GM12874 (cell line): ENCODE results near the gene MCUB.

Experiments
- TF ChIP-seq, protein P1 (sequence below): IDR thresholded peaks from 2 replicates; pipeline ENCODE4 v1.5.1; 2011; ENCODE audit warnings: low read depth, mild to moderate bottlenecking, control low read depth, low read length, moderate library complexity; ENCODE audit not compliant: insufficient read depth

MCUB gene

DNA sequence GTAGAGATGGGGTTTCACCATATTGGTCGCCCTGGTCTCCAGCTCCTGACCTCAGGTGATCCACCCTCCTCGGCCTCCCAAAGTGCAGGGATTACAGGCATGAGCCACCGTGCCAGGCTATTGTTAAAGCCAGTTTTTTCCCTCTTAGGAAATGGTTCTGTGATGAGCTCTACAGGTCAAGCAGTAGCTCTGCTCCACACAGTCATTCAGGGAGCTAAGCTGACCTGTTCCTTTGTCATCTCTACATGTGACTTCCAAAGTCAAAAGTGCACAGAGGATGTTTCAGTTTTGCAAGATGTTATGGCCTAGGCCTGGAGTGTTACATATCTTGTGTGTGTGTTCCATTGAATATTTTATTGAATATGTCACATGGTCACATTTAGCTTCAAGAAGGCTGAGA is 11.4 kb downstream of the MCUB start:
- TF ChIP-seq, protein P1, sequence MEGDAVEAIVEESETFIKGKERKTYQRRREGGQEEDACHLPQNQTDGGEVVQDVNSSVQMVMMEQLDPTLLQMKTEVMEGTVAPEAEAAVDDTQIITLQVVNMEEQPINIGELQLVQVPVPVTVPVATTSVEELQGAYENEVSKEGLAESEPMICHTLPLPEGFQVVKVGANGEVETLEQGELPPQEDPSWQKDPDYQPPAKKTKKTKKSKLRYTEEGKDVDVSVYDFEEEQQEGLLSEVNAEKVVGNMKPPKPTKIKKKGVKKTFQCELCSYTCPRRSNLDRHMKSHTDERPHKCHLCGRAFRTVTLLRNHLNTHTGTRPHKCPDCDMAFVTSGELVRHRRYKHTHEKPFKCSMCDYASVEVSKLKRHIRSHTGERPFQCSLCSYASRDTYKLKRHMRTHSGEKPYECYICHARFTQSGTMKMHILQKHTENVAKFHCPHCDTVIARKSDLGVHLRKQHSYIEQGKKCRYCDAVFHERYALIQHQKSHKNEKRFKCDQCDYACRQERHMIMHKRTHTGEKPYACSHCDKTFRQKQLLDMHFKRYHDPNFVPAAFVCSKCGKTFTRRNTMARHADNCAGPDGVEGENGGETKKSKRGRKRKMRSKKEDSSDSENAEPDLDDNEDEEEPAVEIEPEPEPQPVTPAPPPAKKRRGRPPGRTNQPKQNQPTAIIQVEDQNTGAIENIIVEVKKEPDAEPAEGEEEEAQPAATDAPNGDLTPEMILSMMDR: no peak

DNA sequence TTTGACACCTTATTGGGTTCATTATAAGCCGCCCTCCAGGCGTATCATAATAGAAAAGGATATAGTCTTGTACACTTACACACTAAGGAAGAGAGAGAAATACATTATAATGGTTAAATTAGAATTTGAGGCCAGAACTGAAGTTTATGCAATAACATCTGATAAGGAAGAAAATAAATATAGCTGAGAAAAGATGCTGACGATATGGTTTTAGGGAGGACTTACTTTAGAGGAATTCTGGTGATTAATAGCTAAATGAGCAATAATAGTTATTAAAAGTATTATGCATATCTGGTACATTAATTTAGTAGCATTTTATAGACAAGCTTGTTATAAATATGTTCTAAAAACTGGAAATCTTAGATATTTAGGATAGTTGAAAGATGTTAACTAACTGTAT is 12.1 kb downstream of the MCUB start:
- TF ChIP-seq, protein P1: no peak

DNA sequence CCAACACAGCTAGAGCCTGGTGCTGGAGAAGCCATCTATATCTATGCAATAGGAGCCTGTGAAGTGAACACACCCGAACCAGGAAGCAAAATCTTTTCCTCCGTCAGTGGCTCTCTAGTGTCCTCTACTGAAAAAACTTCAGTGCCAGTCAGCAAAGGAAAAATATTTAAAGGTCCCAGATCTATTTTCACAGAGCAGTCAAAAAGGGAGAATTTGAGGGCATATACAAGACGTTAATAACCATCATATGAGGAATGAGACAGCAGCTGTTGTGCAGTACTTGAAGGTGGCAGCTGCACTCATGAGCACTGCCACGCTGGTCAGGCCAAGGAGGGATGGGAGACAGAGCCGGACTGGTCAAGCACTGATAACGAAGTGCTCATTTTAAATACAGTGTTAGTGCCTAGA is 14.4 kb downstream of the MCUB start:
- TF ChIP-seq, protein P1: no peak

DNA sequence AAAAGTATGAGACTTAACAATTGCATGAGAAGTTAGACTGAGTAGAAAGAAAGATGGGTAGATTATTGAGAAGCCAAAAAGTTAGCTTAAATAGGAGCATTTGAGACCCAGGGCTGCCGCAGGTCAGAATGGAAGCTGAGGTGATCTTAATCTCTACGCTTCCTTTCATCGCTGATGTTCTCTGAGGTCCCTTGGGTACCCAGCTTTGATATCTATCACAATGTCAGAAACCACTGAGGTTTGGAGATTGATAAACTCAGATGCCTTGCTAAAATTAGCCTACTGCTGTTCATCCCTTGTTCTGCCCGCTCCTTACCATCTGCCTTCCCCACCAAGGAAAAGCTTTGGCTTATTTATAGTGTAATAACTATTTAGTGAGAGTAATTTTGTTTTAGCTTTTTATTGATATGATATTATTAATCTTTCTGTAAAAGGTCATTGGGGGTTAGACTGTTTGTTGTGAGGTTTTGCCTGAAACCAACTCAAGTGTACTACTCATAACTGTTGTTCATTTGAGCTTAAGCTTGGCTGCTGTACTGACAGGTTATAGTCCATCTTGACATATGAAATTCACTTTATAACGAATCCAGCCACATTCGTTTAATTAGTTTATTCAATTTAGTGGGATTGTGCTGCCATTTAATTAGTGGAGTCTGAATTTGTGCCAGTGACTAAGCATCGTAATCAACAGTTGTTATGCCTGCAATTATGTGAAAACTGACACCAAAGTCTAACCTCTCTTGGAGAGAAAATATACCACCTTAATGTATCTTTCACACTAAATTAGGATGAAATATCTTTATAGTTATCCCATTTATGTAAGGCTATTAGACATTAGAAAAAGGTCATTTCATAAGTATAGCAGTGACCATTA is 15.1 kb downstream of the MCUB start:
- TF ChIP-seq, protein P1: no peak

DNA sequence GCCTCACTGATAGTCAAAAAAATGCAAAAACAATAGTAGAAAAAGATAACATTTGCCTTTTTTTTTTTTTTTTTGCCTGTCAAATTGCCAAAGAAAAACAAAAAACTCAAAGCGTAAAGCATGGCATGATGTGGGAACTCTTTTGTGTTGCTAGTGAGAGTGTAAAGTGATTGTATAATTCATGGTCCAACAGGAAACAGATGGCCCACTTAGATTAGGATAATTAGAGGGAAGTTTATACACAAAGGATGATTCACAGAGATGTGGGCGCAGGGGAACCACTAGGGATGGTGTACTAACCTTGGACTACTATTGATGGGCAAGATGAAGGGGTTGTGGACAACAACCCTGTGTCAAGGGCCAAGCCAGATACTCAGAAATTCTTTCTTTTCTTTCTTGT is 16.4 kb downstream of the MCUB start:
- TF ChIP-seq, protein P1: no peak

DNA sequence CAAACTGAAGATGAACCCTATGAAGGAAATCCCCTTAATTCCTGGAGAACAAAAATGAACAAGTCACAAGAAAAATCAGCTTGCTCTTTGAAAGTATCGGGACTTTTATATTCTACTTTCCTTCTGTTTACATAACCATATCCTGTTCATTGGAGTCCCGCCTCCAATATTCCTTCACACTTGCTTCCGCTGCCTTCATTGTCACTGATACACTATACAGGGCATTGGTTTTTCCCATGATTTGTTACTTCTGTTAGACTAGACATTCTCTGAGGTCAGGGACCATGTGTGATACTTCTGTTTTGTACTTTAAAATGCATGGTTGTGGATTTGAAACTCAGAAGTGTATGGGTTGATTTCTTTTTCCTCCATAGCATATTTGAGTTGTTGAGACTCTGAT is 18.8 kb downstream of the MCUB start:
- TF ChIP-seq, protein P1: no peak

DNA sequence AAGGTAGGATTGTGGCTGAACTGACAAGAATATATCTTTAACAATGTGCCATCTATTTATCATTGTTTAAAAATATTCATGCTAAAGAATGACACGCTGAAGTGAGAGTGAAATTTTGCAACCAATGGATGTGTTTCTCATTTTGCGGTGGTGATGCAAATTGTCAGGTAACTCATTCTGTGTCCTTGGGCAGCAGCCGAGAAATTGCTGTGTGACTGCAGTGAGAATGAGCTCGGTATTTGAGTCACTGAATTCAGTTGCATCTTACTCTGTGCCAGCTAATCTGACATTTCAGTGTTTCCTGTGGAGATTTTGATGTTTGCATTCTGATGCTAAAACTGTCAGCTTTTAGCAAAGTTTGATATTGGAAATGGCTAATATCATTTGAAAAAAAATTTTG is 28.1 kb downstream of the MCUB start:
- TF ChIP-seq, protein P1: no peak
